ENCODE data around the gene DUSP16.
"Not testable (repeated sequence)": the region's sequence is repeated elsewhere in the genome, so short reads cannot be mapped to it uniquely, and the experiment has no call there.

DUSP16 gene

GRCh38 chr12:12521888-12522287 is 40.8 kb downstream of the DUSP16 start:
- DNase-seq (ENCODE audit: low read depth, low spot score) = no peak

- DNase-seq (ENCODE audit: low read depth, low spot score) = no peak
These were observed 41.6 kb downstream of the DUSP16 start for GRCh38 chr12:12521044-12521485.

GRCh38 chr12:12520273-12520672 is 42.4 kb downstream of the DUSP16 start:
- no peak for DNase-seq (ENCODE audit: low read depth, low spot score)

- DNase-seq (ENCODE audit: low read depth, low spot score) = no peak
These were observed 43.2 kb downstream of the DUSP16 start for GRCh38 chr12:12519354-12519998.

GRCh38 chr12:12518919-12519318 is 43.7 kb downstream of the DUSP16 start:
- DNase-seq (ENCODE audit: low read depth, low spot score) = no peak

- no peak for DNase-seq (ENCODE audit: low read depth, low spot score)
These were observed 44.2 kb downstream of the DUSP16 start for GRCh38 chr12:12518464-12518845.

- DNase-seq (ENCODE audit: low read depth, low spot score) = no peak
These were observed 49.2 kb downstream of the DUSP16 start for GRCh38 chr12:12513416-12514006.

- DNase-seq (ENCODE audit: low read depth, low spot score) = no peak
These were observed 50.6 kb downstream of the DUSP16 start for GRCh38 chr12:12511895-12512711.

DNA sequence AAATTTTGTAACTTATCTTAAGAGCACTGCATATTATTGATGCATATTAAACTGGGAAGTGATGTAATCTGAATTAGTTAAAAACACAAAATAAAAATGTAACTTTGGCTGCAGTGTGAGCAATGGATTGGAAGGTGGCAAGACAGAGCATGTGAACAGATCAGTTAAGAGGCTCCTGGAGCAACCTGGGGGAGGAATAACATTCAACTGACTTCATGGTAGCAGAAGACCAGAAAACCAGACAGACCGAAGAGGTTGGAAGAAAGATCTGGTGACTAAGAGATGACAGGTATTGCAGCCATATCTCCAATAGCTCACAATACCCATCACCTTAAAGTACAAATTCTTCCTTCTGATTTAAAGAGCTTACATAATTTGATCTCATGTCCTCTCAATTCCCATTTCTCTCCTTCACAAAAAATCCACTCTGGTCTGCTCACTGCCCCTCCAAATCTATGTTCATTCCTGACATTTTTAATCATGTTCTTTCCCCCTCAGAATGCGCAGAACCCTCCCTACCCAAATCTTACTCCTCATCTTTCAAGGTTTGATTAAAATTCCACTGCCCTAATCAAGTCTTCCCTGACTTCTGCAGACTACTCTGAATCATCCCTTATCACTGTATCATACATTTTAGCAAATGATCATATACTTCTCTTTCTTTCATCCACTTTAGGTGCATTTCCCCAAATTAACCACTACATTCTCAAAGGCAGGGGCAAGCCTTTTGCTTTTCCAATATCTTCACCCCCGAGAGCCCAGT is 51.5 kb downstream of the DUSP16 start:
- DNase-seq (ENCODE audit: low read depth, low spot score) = no peak

DNA sequence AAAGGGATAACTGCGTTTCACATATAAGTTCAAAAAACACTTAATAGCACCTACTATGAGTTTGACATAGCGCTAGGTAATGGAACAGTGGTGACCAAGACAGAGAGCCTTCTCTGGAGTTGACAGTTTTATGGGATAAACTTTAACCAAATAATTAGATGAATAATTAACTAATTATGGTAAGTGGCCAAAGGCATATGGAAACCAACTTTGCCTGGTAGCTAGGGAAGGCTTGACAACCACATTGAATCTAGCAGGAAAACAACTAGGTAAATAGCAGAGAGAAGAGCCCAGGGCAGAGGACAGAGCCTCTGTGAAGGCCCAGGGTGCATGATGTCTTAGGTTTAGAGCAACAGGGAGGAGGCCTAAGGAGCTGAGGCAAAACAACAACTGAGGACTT is 52.1 kb downstream of the DUSP16 start:
- no peak for DNase-seq (ENCODE audit: low read depth, low spot score)

- no peak for DNase-seq (ENCODE audit: low read depth, low spot score)
These were observed 52.5 kb downstream of the DUSP16 start for GRCh38 chr12:12510141-12510540.

GRCh38 chr12:12508612-12509011 is 54.1 kb downstream of the DUSP16 start:
- no peak for DNase-seq (ENCODE audit: low read depth, low spot score)

DNA sequence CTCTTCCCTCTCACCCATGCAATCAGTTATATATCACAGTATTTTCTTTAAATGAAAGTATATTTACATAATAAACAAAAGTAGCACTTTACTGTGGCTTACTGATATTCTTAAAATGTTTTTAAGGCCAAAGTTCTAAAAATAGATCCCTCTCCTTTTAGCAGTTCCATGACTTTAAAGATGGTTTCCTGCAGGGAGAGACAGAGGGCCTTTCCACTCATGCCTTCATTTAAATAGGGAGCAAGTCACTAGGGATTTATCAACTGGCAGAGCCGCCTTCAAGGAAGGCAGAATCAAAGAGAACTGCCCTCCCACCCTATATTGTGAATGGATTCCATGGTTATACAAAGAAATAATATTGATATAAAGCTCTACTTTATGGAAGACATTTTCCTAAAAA is 55.5 kb downstream of the DUSP16 start:
- DNase-seq (ENCODE audit: low read depth, low spot score) = no peak

GRCh38 chr12:12506496-12506890 is 56.2 kb downstream of the DUSP16 start:
- no peak for DNase-seq (ENCODE audit: low read depth, low spot score)

GRCh38 chr12:12505544-12506495 is 56.8 kb downstream of the DUSP16 start:
- DNase-seq (ENCODE audit: low read depth, low spot score) = no peak

GRCh38 chr12:12503384-12504078 is 59.1 kb downstream of the DUSP16 start:
- no peak for DNase-seq (ENCODE audit: low read depth, low spot score)

- DNase-seq (ENCODE audit: low read depth, low spot score) = no peak
These were observed 59.9 kb downstream of the DUSP16 start for GRCh38 chr12:12502815-12503151.

DNA sequence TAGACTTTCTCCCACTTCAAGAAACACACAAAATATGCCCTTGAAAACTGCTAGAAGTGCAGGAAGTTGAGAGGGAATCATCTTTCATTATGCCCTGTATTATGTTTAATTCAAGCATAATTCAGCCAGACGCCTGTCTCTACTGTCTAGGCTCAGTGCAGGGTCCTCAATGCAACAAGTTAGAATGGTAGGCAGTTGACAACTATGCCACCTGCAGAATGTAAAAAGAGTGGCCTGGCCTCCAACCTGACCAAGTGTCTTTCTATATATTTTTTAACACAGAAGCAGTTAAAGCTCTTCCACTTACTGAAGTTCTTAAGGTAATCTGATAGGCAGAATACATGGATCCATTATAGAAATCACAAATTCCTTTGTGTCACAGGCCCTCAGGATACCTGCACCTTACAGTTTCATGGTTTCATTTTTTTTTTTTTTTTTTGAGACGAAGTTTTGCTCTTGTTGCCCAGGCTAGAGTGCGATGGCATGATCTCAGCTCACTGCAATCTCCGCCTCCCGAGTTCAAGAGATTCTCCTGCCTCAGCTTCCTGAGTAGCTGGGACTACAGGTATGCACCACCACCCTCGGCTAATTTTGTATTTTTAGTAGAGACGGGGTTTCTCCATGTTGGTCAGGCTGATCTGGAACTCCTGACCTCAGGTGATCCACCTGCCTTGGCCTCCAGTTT is 60.4 kb downstream of the DUSP16 start:
- not testable (repeated sequence) for DNase-seq (ENCODE audit: low read depth, low spot score)

DNA sequence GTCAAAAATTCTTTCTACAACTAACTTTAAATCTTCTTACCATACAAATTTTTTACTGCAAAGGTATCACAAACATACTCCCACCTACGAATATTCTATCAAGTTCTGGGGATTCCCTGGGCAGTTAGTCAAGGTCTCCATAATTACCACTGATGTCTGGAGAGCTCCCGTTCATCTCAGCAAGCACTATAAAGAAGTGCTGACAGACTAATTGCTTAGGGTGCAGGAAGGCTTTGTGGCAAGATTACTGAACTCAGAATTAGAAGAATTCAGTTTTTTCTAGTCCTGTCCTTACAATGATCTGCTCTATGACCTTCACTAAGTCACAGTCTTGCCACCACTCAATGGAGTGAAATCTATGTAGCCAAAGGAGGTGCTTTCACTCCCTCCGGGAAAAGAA is 61.5 kb downstream of the DUSP16 start:
- DNase-seq (ENCODE audit: low read depth, low spot score) = no peak
